RWPE2 (cell line): ENCODE data around the gene SMG6.

Experiments
- ATAC-seq: fragments of 200-7000 bp; cut with Tn5 transposase; 3 replicates; pipeline ENCODE4 v1.9.1; 2021; ENCODE audit warnings: low read depth
- DNase-seq: peaks from one replicate; pipeline ENCODE4 v3.0.0-alpha.2; 2020; ENCODE audit warnings: low spot score
- H3K27ac ChIP-seq: fragments of 450-650 bp; 2 replicates; pipeline ENCODE4 v1.5.1; 2017; ENCODE audit warnings: mild to moderate bottlenecking; ENCODE audit not compliant: poor library complexity, severe bottlenecking
- H3K27me3 ChIP-seq: fragments of 250-450 bp; sonication (Bioruptor Pico); 2 replicates; pipeline ENCODE4 v1.5.1; 2021; ENCODE audit warnings: mild to moderate bottlenecking, moderate library complexity; ENCODE audit not compliant: insufficient read depth, poor library complexity, severe bottlenecking
- H3K36me3 ChIP-seq: fragments of 250-450 bp; sonication (Bioruptor Pico); 2 replicates; pipeline ENCODE4 v1.5.1; 2020; ENCODE audit warnings: low read depth, mild to moderate bottlenecking, moderate library complexity
- H3K4me1 ChIP-seq: fragments of 250-450 bp; sonication (Bioruptor Pico); 2 replicates; pipeline ENCODE4 v1.5.1; 2021; ENCODE audit warnings: mild to moderate bottlenecking, moderate library complexity; ENCODE audit not compliant: insufficient read depth, poor library complexity, severe bottlenecking
- H3K4me3 ChIP-seq: fragments of 250-450 bp; sonication (Bioruptor Pico); 2 replicates; pipeline ENCODE4 v1.5.1; 2021; ENCODE audit warnings: mild to moderate bottlenecking, moderate library complexity; ENCODE audit not compliant: severe bottlenecking
- H3K9me3 ChIP-seq: fragments of 250-450 bp; sonication (Bioruptor Pico); 2 replicates; pipeline ENCODE4 v1.5.1; 2021; ENCODE audit warnings: mild to moderate bottlenecking, moderate library complexity; ENCODE audit not compliant: severe bottlenecking
- CTCF ChIP-seq: fragments of 450-650 bp; IDR thresholded peaks from one replicate; pipeline ENCODE4 v1.5.1; 2017; ENCODE audit warnings: mild to moderate bottlenecking, moderate library complexity; ENCODE audit not compliant: poor library complexity, severe bottlenecking

The SMG6 gene

GRCh38 chr17:2197271-2197670, 106.3 kb downstream of the SMG6 start:
- TF ChIP-seq CTCF: no peak
- H3K27me3 ChIP-seq: no peaks in the 10 kb centered on the region
- H3K4me1 ChIP-seq: peaks cover 15% of the 10 kb centered on the region
- H3K36me3 ChIP-seq: 0 out of 2 replicates have a peak, but pooled peaks cover 1% of the 10 kb centered on the region
- no peaks in the 10 kb centered on the region for H3K9me3 ChIP-seq
- H3K27ac ChIP-seq: no peak overlapping the region
- DNase-seq (no peak), ATAC-seq (no peak)
- H3K4me3 ChIP-seq: no peak overlapping the region

DNA sequence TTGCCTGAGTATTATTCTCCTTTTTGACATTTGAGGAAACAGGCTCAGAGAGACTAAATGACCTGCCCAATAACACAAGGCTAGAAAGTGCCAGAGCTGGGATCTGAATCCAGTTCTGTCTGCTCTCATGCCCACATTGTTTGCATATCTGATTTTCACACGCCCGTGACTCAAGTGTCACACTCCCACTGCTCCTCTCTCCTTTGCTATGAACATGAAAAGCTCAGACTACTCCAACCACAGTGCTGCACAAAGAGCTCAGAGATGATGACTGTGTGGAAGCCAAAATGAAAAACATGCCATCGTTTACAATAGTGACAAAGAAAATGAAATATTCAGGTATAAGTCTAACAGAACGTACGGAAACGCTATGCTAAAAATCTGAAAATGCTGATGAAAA, 107.9 kb downstream of the SMG6 start:
- DNase-seq: no peak
- H3K27me3 ChIP-seq: no peaks in the 10 kb centered on the region

DNA sequence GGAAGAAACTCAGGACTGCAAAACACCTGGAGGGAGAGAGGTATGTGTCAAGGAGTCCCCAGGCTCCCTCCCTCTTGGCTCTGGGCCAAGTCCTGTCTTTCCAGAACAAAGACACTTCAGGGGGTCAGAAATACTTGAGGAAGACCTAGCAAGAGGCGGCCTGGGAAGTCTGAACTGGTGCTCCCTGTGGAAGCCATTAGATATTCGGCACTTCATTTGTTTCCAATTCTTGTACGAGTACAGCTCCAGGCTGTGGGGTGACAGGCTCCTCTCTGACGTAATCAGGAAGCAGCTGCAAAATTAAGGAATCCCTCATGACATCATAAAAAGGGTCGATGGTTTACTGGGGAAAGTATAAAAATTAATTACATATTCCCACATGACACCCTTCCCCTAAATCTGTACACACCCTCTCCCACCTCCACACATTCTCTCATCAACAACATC, 108.7 kb downstream of the SMG6 start:
- H3K9me3 ChIP-seq: no peaks in the 10 kb centered on the region
- peak overlapping the region; percentile 95 for H3K27ac ChIP-seq
- H3K27me3 ChIP-seq: no peaks in the 10 kb centered on the region
- H3K36me3 ChIP-seq: no peaks in the 10 kb centered on the region
- H3K4me3 ChIP-seq: no peak overlapping the region
- no peak for TF ChIP-seq CTCF
- peaks cover 28% of the 10 kb centered on the region for H3K4me1 ChIP-seq
- no peak for DNase-seq
- ATAC-seq: no peak

More for the DNA sequence above, 107.9 kb downstream of the SMG6 start:
- no peaks in the 10 kb centered on the region for H3K36me3 ChIP-seq
- no peak for TF ChIP-seq CTCF
- ATAC-seq: no peak
- peaks cover 21% of the 10 kb centered on the region for H3K4me1 ChIP-seq
- H3K27ac ChIP-seq: no peak overlapping the region
- no peak overlapping the region for H3K4me3 ChIP-seq
- H3K9me3 ChIP-seq: no peaks in the 10 kb centered on the region

DNA sequence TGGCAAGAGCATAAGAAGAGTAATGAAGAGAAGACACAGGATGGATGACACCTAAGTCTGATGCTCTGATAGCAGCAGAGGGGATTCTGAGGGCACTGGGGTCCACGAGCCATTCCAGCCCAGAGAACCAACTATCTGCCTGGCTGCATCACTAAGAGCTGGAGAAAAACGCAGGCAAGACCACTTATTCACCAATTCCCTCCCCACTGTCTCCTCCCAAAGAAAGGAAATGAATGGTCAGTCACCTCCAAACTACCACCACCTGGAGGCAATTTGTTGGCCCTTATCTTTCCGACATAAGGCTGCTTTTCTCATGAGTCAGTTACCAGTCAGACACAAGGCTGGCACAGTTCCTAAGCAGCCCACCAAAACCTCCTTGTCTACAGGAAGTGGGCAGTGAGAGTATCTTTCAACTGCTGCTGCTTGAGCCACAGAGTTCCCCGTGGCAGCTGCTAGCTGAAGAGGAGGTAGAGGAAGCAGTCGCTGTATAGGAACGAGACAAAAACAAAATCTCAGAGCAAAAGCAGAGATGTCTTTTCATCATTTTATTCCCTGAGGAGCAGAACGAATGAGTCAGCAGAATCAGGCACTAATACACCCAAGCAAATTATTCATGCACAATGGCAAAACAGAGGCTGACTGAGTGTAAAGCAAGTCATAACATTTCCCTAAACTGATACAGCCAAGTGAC, 111.1 kb downstream of the SMG6 start:
- TF ChIP-seq CTCF: no peak
- peak; percentile 88 for ATAC-seq
- Histone ChIP-seq H3K9me3 (no peaks in the 10 kb centered on the region), H3K36me3 (no peaks in the 10 kb centered on the region), H3K4me3 (no peak overlapping the region), H3K27me3 (no peaks in the 10 kb centered on the region), H3K27ac (peak overlapping the region; percentile 95), H3K4me1 (peaks cover 32% of the 10 kb centered on the region)
- DNase-seq: peak; percentile 82

DNA sequence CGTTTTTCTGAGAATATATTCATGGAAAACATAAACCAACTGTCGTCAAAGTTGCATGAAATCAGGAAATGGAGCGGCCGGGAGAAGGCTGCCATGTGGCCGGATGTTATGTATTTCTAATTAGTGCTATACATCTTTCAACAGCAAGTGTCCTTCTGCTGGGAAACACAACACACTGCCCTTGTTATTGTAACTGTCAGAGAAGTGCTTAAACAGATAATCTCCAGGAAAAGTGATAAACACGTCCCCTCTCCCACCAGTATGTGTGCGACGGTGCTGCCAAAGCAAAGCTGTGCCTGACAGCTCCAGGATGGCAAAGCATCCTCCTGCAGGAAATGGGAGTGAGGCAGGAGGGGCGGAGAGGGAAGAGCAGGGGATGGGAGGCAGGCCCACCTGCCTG, 111.8 kb downstream of the SMG6 start:
- H3K36me3 ChIP-seq: no peaks in the 10 kb centered on the region
- H3K27ac ChIP-seq: peak overlapping the region; percentile 95
- H3K27me3 ChIP-seq: no peaks in the 10 kb centered on the region
- no peak for TF ChIP-seq CTCF
- H3K9me3 ChIP-seq: no peaks in the 10 kb centered on the region
- no peak overlapping the region for H3K4me3 ChIP-seq
- H3K4me1 ChIP-seq: peaks cover 32% of the 10 kb centered on the region
- DNase-seq (no peak), ATAC-seq (no peak)
